ENCODE data around the gene TRANK1.

TRANK1 gene

GRCh38 chr3:36804295-36805055 is 140.4 kb downstream of the TRANK1 start:
- no peak for DNase-seq
- H4K20me1 ChIP-seq (ENCODE audit: insufficient read depth, low read length): no peaks in the 10 kb centered on the region
- no peak for TF ChIP-seq EZH2 (optimal IDR thresholded peaks at IDR 0.05; ENCODE audit: low read depth, low read length)
- TF ChIP-seq, protein P1, sequence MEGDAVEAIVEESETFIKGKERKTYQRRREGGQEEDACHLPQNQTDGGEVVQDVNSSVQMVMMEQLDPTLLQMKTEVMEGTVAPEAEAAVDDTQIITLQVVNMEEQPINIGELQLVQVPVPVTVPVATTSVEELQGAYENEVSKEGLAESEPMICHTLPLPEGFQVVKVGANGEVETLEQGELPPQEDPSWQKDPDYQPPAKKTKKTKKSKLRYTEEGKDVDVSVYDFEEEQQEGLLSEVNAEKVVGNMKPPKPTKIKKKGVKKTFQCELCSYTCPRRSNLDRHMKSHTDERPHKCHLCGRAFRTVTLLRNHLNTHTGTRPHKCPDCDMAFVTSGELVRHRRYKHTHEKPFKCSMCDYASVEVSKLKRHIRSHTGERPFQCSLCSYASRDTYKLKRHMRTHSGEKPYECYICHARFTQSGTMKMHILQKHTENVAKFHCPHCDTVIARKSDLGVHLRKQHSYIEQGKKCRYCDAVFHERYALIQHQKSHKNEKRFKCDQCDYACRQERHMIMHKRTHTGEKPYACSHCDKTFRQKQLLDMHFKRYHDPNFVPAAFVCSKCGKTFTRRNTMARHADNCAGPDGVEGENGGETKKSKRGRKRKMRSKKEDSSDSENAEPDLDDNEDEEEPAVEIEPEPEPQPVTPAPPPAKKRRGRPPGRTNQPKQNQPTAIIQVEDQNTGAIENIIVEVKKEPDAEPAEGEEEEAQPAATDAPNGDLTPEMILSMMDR (IDR thresholded peaks at IDR 0.05; ENCODE audit: low read length): no peak
- no peak for TF ChIP-seq EZH2phosphoT487 (IDR thresholded peaks at IDR 0.05; ENCODE audit: low read length)
- H2AFZ ChIP-seq (ENCODE audit: low read length): no peak overlapping the region
- no peaks in the 10 kb centered on the region for H3K4me1 ChIP-seq (ENCODE audit: low read length)
- H3K9me3 ChIP-seq (replicated peaks; ENCODE audit: insufficient read depth, low read length): no peaks in the 10 kb centered on the region
- H3K79me2 ChIP-seq (ENCODE audit: low read length): no peaks in the 10 kb centered on the region
- no peaks in the 10 kb centered on the region for H3K36me3 ChIP-seq (replicated peaks; ENCODE audit: insufficient read depth, low read length)
- H3K27me3 ChIP-seq (replicated peaks; ENCODE audit: insufficient read depth, low read length): no peaks in the 10 kb centered on the region
- H3F3A ChIP-seq (ENCODE audit: insufficient read depth, low read length): no peaks in the 10 kb centered on the region
- H3K4me2 ChIP-seq (ENCODE audit: low read depth, low read length): no peak overlapping the region
- H3K9me2 ChIP-seq (replicated peaks; ENCODE audit: insufficient read depth, low read length): no peaks in the 10 kb centered on the region
- no peak overlapping the region for H3K4me3 ChIP-seq (ENCODE audit: low read length)
- no peak overlapping the region for H3K27ac ChIP-seq (ENCODE audit: low read length)
- no peak overlapping the region for H3K9ac ChIP-seq (ENCODE audit: low read length)

DNA sequence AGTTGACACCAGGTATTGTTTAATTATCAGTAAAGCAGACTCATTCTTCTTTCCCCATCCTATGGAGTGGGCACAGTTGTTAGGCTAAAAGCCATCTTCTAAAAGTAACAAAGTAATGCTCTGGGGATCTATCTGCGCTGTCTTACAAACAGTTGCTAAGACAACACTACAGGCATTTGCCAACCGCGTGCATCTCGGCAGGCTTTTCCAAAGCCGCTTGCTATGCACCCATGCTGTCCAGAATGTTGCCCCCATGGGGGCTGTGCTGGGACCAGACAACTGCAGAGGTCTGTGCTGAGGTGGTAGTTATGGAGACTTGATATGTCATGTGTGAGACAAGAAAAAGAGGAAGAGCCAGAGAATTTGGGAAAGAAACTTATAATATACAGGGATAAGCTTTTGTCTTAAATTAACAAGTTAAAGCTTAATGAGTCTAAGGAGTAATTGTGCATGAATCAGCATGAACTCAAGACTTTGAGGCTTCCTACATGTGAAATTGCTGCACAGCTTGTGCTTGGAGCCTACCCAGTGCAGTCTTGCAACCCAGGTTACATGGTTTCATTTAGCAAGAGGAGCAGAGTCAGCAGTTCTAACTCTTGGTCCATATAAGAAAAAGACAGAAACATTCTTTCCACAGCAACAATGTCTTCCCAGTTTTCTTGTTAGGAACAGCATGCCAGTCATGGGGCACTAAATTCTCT is 141.6 kb downstream of the TRANK1 start:
- Histone ChIP-seq H3K27me3 (replicated peaks; ENCODE audit: insufficient read depth, low read length) (no peaks in the 10 kb centered on the region), H2AFZ (ENCODE audit: low read length) (no peak overlapping the region), H3K9me3 (replicated peaks; ENCODE audit: insufficient read depth, low read length) (no peaks in the 10 kb centered on the region), H3K36me3 (replicated peaks; ENCODE audit: insufficient read depth, low read length) (no peaks in the 10 kb centered on the region), H3K27ac (ENCODE audit: low read length) (no peak overlapping the region), H3K4me3 (ENCODE audit: low read length) (no peak overlapping the region), H3K9me2 (replicated peaks; ENCODE audit: insufficient read depth, low read length) (no peaks in the 10 kb centered on the region), H3K79me2 (ENCODE audit: low read length) (no peaks in the 10 kb centered on the region), H3K4me1 (ENCODE audit: low read length) (no peaks in the 10 kb centered on the region), H3K9ac (ENCODE audit: low read length) (no peak overlapping the region), H3F3A (ENCODE audit: insufficient read depth, low read length) (no peaks in the 10 kb centered on the region), H4K20me1 (ENCODE audit: insufficient read depth, low read length) (no peaks in the 10 kb centered on the region), H3K4me2 (ENCODE audit: low read depth, low read length) (no peak overlapping the region)
- TF ChIP-seq, protein P1 (IDR thresholded peaks at IDR 0.05; ENCODE audit: low read length): no peak
- TF ChIP-seq EZH2 (optimal IDR thresholded peaks at IDR 0.05; ENCODE audit: low read depth, low read length) (no peak), EZH2phosphoT487 (IDR thresholded peaks at IDR 0.05; ENCODE audit: low read length) (no peak)
- no peak for DNase-seq

- Histone ChIP-seq H3K9me3 (replicated peaks; ENCODE audit: insufficient read depth, low read length) (no peaks in the 10 kb centered on the region), H3K27ac (ENCODE audit: low read length) (no peak overlapping the region), H3K4me3 (ENCODE audit: low read length) (no peak overlapping the region), H2AFZ (ENCODE audit: low read length) (no peak overlapping the region), H3K27me3 (replicated peaks; ENCODE audit: insufficient read depth, low read length) (no peaks in the 10 kb centered on the region), H3K4me1 (ENCODE audit: low read length) (no peaks in the 10 kb centered on the region), H4K20me1 (ENCODE audit: insufficient read depth, low read length) (no peaks in the 10 kb centered on the region), H3K4me2 (ENCODE audit: low read depth, low read length) (no peak overlapping the region), H3K9ac (ENCODE audit: low read length) (no peak overlapping the region), H3F3A (ENCODE audit: insufficient read depth, low read length) (no peaks in the 10 kb centered on the region), H3K9me2 (replicated peaks; ENCODE audit: insufficient read depth, low read length) (no peaks in the 10 kb centered on the region), H3K36me3 (replicated peaks; ENCODE audit: insufficient read depth, low read length) (no peaks in the 10 kb centered on the region), H3K79me2 (ENCODE audit: low read length) (no peaks in the 10 kb centered on the region)
- DNase-seq: no peak
- TF ChIP-seq EZH2 (optimal IDR thresholded peaks at IDR 0.05; ENCODE audit: low read depth, low read length) (no peak), EZH2phosphoT487 (IDR thresholded peaks at IDR 0.05; ENCODE audit: low read length) (no peak)
- TF ChIP-seq, protein P1 (IDR thresholded peaks at IDR 0.05; ENCODE audit: low read length): no peak
Measured at GRCh38 chr3:36800533-36801116, 144.2 kb downstream of the TRANK1 start.

All from MM.1S (cell line).